ENCODE data around the gene TMEM150C.

GRCh38 chr4:82447886-82448285, 113.9 kb downstream of the TMEM150C start:
- TF ChIP-seq SIN3A (IDR thresholded peaks at IDR 0.05; ENCODE audit: borderline replicate concordance, insufficient read depth, low read depth, low read length): no peak
- TF ChIP-seq TCF7L2 (IDR thresholded peaks at IDR 0.05; ENCODE audit: low read depth, low read length): no peak
- TF ChIP-seq REST (IDR thresholded peaks at IDR 0.05; ENCODE audit: insufficient read depth in 1 of 2, low read depth in 2 of 2, low read length in 1 of 2): no peak
- no peak for TF ChIP-seq CTCF (IDR thresholded peaks at IDR 0.05)
